ENCODE measurements around the gene GEMIN7.

Gene GEMIN7

DNA sequence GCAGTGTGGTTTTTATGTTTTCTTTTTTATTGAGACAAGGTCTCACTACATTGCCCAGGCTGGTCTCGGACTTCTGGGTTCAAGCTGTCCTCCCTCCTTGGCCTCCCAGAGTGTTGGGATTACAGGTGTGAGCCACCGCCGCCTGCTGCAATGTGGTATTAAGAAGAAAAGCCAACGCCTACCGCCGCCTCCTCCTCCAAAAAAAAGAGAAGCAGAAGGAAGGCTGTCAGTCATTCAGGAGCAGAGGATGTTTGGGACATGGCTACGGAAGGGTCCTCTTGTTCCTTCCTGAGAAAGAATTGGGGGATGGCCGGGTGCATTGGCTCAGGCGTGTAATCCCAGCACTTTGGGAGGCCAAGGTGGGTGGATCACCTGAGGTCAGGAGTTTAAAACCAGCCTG lies 15.1 kb downstream of the GEMIN7 start:
- Histone ChIP-seq H3K9me3 (ENCODE audit: control insufficient read depth, low read depth, low read length) (no peaks in the 10 kb centered on the region), H3K9ac (ENCODE audit: low read length) (peak overlapping the region; percentile 97), H3K4me1 (ENCODE audit: control insufficient read depth, low read depth, low read length) (peaks cover 8% of the 10 kb centered on the region), H3K27ac (ENCODE audit: low read length) (no peak overlapping the region), H3K4me3 (ENCODE audit: low read length) (peak overlapping the region; percentile 85), H3K36me3 (ENCODE audit: control insufficient read depth, low read depth, low read length) (peaks cover 4% of the 10 kb centered on the region), H3K27me3 (ENCODE audit: control insufficient read depth, insufficient read depth, low read length) (no peaks in the 10 kb centered on the region)

DNA sequence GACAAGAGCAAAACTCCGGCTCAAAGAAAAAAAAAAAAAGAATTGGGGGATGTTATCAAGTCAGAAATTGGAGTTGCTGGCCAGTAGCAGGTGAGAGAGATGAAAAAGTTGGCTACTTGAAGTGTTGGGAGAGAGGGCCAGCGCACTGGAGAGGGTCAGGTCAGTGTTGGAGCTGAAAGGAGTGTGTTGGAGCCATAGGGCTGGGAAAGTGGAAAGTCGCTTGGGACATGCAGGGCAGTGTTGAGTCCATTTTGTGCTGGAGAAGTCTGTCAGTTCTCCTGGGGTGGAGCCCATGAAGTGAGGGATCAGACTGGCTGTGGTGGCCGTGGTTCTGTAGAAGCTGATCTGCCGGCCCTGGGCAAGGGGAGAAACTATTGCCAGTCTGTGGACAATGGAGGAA lies 15.6 kb downstream of the GEMIN7 start:
- Histone ChIP-seq H3K4me1 (ENCODE audit: control insufficient read depth, low read depth, low read length) (peaks cover 8% of the 10 kb centered on the region), H3K36me3 (ENCODE audit: control insufficient read depth, low read depth, low read length) (peaks cover 4% of the 10 kb centered on the region), H3K9ac (ENCODE audit: low read length) (no peak overlapping the region), H3K9me3 (ENCODE audit: control insufficient read depth, low read depth, low read length) (no peaks in the 10 kb centered on the region), H3K27ac (ENCODE audit: low read length) (no peak overlapping the region), H3K27me3 (ENCODE audit: control insufficient read depth, insufficient read depth, low read length) (no peaks in the 10 kb centered on the region), H3K4me3 (ENCODE audit: low read length) (peak overlapping the region; percentile 85)

DNA sequence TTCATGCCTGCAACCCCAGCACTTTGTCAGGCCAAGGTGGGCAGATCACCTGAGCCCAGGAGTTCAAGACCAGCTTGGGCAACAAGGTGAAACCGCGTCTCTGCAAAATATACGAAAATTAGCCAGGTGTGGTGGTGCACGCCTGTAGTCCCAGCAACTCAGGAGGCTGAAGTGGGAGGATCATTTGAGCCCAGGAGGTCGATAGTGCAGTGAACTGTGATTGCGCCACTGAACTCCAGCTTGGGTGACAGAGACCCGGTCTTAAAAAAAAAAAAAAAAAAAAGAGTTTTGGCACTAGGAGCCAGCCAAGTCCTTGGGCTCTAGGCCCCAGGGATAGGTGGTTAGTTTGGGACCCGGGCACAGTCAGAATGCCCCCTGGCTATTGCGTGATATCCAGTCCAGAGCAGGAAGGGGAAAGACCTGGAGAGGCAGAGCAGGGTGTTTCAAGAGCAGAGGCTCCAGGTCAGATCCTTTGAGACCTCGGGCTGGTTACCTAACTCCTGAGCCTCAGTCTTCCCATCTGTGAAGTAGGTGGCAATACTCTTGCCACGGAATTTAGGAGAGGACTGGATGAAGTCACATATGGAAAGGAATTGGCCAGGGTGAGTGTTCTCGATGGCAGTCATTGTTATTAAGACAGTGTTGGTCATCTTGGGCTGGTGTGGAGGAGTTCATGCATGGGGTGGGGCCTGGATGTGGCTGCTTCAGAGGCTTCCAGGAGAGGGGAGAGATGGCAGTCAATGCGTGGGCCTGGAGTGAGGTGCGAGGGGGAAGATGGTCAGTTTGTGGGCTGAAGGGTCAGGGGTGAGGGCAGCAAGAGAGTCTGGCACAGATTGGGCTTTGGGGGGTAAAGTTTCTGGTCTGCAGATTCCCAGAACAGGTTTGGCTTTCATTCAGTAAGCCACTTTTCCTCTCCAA lies 16.7 kb downstream of the GEMIN7 start:
- Histone ChIP-seq H3K9ac (ENCODE audit: low read length) (no peak overlapping the region), H3K4me3 (ENCODE audit: low read length) (no peak overlapping the region), H3K9me3 (ENCODE audit: control insufficient read depth, low read depth, low read length) (no peaks in the 10 kb centered on the region), H3K27ac (ENCODE audit: low read length) (no peak overlapping the region), H3K27me3 (ENCODE audit: control insufficient read depth, insufficient read depth, low read length) (no peaks in the 10 kb centered on the region), H3K36me3 (ENCODE audit: control insufficient read depth, low read depth, low read length) (no peaks in the 10 kb centered on the region), H3K4me1 (ENCODE audit: control insufficient read depth, low read depth, low read length) (peaks cover 7% of the 10 kb centered on the region)

DNA sequence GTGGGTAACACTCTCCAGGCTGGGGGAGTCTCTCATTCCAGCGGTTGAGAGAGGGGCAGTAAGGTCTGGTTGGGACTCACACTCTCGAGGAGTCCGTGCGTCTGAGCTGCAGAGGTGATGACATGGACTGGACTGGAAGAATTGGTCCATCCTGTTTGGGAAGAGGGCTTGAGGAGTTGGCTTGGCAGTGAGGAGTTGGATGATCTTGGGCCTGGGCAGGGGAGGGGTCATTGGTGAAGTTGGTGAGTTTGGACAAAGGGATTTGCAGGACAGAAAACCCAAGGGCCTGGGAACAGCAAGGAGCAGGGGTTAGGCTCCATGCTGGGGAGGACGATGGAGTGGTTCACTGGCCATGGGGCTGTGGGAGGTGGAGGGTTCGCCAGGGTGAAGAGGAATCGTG lies 17.6 kb downstream of the GEMIN7 start:
- Histone ChIP-seq H3K4me1 (ENCODE audit: control insufficient read depth, low read depth, low read length) (peaks cover 7% of the 10 kb centered on the region), H3K27ac (ENCODE audit: low read length) (no peak overlapping the region), H3K36me3 (ENCODE audit: control insufficient read depth, low read depth, low read length) (no peaks in the 10 kb centered on the region), H3K9ac (ENCODE audit: low read length) (no peak overlapping the region), H3K4me3 (ENCODE audit: low read length) (no peak overlapping the region), H3K27me3 (ENCODE audit: control insufficient read depth, insufficient read depth, low read length) (no peaks in the 10 kb centered on the region), H3K9me3 (ENCODE audit: control insufficient read depth, low read depth, low read length) (no peaks in the 10 kb centered on the region)

DNA sequence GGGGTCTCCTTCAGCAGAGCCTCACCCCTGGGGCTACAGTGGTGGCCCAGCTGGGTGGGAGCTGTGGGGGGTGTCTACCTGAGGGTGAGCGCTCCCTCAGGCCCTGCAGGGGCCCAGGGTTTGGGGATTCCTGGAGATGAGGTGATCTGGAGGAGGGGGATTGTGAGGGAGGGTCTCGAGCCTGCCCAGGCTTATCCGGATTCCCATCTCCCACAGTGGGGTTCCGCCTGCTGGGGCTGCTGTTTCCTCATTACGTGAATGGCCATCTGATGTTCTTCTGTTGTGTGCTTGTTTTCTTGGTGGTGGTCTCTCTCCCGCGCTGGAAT lies 18.4 kb downstream of the GEMIN7 start:
- H3K4me1 ChIP-seq (ENCODE audit: control insufficient read depth, low read depth, low read length), result peaks cover 7% of the 10 kb centered on the region
- H3K4me3 ChIP-seq (ENCODE audit: low read length), result no peak overlapping the region
- no peak overlapping the region for H3K27ac ChIP-seq (ENCODE audit: low read length)

DNA sequence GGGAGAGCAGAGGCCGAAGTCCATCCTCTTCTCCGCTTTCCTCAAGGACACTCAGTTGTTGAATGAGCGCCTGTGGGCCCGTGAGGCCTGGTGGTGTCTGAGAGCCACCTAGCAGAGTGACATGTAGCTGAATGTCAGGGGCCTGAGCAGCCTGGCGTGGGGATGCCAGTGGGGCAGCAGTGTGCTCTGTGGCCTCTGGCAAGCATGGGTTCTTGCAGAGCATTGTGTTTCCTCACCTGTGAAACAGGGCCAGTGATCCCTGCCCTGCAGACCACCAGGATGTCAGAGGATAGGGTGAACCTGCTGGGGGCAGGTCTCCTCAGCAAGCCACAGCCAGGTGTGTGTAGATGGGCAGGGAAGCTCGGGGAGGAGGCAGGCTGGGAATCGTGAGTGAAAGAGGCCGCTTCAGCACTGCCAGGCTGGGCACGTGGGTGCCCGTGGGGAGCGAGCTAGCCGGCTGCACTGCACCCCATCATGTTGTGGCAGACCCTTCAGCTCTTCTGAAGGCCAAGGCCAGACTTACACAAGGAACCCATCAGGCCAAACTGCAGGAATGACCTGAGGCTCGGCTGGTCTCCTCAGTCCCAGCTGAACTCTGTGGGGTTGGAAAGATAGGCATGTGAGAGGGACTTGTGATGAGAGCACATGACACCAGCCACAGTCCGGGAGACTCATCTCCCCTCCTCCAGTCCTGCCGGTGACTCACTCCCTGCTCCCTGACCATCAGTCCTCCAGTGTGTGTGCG lies 18.9 kb downstream of the GEMIN7 start:
- H3K36me3 ChIP-seq (ENCODE audit: control insufficient read depth, low read depth, low read length), result no peaks in the 10 kb centered on the region
- no peak overlapping the region for H3K9ac ChIP-seq (ENCODE audit: low read length)
- no peaks in the 10 kb centered on the region for H3K27me3 ChIP-seq (ENCODE audit: control insufficient read depth, insufficient read depth, low read length)
- no peaks in the 10 kb centered on the region for H3K9me3 ChIP-seq (ENCODE audit: control insufficient read depth, low read depth, low read length)
- H3K4me3 ChIP-seq (ENCODE audit: low read length), result no peak overlapping the region
- H3K4me1 ChIP-seq (ENCODE audit: control insufficient read depth, low read depth, low read length), result peaks cover 7% of the 10 kb centered on the region
- H3K27ac ChIP-seq (ENCODE audit: low read length), result no peak overlapping the region

More for the DNA sequence above, 18.4 kb downstream of the GEMIN7 start:
- H3K9ac ChIP-seq (ENCODE audit: low read length), result no peak overlapping the region
- no peaks in the 10 kb centered on the region for H3K9me3 ChIP-seq (ENCODE audit: control insufficient read depth, low read depth, low read length)
- H3K36me3 ChIP-seq (ENCODE audit: control insufficient read depth, low read depth, low read length), result no peaks in the 10 kb centered on the region
- no peaks in the 10 kb centered on the region for H3K27me3 ChIP-seq (ENCODE audit: control insufficient read depth, insufficient read depth, low read length)

DNA sequence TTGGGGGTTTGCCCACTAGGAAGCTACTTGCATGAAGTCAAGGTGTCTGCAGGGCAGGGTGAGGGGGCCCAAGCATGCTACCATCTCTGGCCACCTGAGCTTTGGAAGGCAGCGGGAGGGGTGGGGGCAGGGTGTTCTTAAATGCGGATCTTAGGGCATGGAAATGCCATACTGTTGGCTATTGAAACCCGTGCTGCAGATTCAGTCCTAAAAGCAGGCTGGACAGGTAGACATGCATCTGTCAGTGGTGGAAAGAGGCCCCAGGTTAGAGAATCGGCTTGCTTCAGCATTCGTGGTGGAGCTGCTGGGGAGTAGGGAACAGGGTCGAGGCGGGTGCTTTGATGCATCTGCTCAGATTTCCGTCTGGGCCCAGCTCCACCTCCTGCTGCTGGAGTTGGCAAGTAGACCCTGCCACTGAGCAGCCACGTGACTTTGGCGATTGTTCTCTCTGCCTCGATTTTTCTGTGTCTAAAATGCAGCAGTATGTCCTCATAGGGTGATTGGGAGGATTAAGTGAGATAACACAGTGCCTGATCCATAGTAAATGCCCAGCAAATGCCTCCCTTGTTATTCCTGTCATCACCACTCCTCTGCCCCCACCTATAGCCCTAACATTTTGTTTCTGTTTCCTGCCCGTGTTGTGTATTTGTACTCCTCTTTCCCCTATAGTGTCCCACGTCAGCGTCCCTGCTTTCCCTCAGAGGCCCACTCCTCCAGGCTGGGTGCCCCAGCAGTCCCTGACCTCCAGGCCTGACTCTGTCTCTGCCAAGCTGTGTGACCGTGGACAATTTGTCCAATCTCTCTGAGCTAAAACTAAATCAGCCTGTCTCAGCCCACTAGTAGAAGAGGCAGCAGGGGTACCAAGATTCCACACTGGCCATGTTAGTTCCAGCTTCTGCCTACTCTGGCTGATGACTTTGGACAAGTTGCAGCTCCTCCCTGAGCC lies 19.7 kb downstream of the GEMIN7 start:
- Histone ChIP-seq H3K27ac (ENCODE audit: low read length) (no peak overlapping the region), H3K4me3 (ENCODE audit: low read length) (no peak overlapping the region), H3K9ac (ENCODE audit: low read length) (no peak overlapping the region), H3K9me3 (ENCODE audit: control insufficient read depth, low read depth, low read length) (no peaks in the 10 kb centered on the region), H3K4me1 (ENCODE audit: control insufficient read depth, low read depth, low read length) (peaks cover 7% of the 10 kb centered on the region), H3K36me3 (ENCODE audit: control insufficient read depth, low read depth, low read length) (no peaks in the 10 kb centered on the region), H3K27me3 (ENCODE audit: control insufficient read depth, insufficient read depth, low read length) (no peaks in the 10 kb centered on the region)

DNA sequence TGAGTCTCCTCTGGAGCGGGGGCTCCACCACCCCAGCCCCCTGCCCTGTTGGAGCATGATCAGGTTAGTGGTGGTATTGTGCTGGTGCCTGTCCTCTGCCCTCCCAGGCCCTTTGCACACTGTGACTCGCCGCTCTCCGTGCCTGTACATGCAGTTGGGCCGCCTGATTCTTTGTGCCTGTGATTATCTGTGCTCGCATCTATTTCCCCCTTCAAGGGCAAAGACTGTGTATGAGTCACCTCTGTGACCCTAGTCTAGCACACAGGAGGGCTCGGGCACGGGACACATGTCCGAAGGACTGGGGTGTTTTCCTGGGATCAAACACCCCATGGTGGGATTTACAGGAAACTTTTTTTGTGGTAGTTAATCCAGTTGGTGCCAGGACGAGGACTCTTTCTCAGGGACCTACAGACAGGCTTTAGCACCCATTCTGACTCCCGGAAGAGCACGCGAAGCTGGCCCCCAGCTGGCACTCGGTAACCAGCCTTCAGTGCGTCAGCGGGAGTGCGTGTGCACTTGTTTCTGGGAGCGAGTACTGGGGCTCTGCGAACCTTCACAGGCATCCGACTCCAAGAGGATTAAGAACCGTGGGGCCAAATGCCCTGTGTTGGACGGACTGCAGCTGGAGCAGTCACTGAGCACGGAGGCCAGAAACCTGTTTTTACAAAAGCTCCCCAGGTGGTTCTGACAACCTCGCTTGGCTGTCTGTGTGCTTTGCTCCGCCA lies 20.6 kb downstream of the GEMIN7 start:
- Histone ChIP-seq H3K4me3 (ENCODE audit: low read length) (no peak overlapping the region), H3K9ac (ENCODE audit: low read length) (no peak overlapping the region), H3K9me3 (ENCODE audit: control insufficient read depth, low read depth, low read length) (no peaks in the 10 kb centered on the region), H3K4me1 (ENCODE audit: control insufficient read depth, low read depth, low read length) (peaks cover 9% of the 10 kb centered on the region), H3K27me3 (ENCODE audit: control insufficient read depth, insufficient read depth, low read length) (no peaks in the 10 kb centered on the region), H3K36me3 (ENCODE audit: control insufficient read depth, low read depth, low read length) (no peaks in the 10 kb centered on the region), H3K27ac (ENCODE audit: low read length) (no peak overlapping the region)

DNA sequence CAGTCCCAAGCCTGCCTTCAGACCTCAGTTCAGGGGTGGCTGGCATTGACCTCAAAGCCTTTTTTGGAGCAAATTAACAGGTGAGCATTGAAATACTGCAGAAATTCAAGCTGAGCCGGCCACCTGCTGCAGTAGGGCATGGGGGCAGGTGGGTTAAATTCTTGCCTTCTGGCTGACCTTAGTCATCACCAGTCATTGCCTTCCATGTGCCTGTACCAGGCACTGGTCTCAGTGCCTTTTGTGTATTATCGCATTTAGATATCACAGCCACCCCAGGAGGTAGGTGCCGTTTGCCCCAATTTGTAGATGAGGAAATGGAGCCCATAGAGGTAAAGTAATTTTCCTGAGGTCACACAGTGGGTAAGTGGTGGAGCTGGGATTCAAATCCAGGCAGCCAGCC lies 21.1 kb downstream of the GEMIN7 start:
- H3K9me3 ChIP-seq (ENCODE audit: control insufficient read depth, low read depth, low read length), result no peaks in the 10 kb centered on the region
- no peak overlapping the region for H3K4me3 ChIP-seq (ENCODE audit: low read length)
- no peak overlapping the region for H3K9ac ChIP-seq (ENCODE audit: low read length)
- H3K27me3 ChIP-seq (ENCODE audit: control insufficient read depth, insufficient read depth, low read length), result no peaks in the 10 kb centered on the region
- no peaks in the 10 kb centered on the region for H3K36me3 ChIP-seq (ENCODE audit: control insufficient read depth, low read depth, low read length)
- H3K4me1 ChIP-seq (ENCODE audit: control insufficient read depth, low read depth, low read length), result peaks cover 9% of the 10 kb centered on the region
- no peak overlapping the region for H3K27ac ChIP-seq (ENCODE audit: low read length)

DNA sequence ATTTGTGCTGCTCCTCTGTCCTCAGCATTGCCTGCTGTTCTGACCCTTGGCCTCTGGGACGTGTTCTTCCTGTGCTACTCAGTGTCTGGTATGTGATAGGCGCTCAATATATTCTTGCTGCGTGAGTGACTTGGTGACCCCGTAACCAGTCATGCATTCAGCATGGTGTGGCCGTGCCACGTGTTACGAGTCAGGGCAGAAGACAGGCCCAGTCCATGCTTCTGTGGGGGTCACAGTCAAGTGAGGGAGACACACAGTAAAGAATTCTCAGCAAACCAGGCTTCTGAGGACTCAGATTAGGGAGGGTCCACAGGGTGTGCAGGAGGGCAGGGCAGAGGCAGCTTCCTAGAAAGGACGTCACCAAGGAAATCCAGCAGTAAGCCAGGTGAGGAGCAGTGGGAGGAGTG lies 21.8 kb downstream of the GEMIN7 start:
- H3K9ac ChIP-seq (ENCODE audit: low read length), result no peak overlapping the region
- no peak overlapping the region for H3K4me3 ChIP-seq (ENCODE audit: low read length)
- H3K36me3 ChIP-seq (ENCODE audit: control insufficient read depth, low read depth, low read length), result no peaks in the 10 kb centered on the region
- peaks cover 9% of the 10 kb centered on the region for H3K4me1 ChIP-seq (ENCODE audit: control insufficient read depth, low read depth, low read length)
- no peaks in the 10 kb centered on the region for H3K27me3 ChIP-seq (ENCODE audit: control insufficient read depth, insufficient read depth, low read length)
- no peak overlapping the region for H3K27ac ChIP-seq (ENCODE audit: low read length)
- no peaks in the 10 kb centered on the region for H3K9me3 ChIP-seq (ENCODE audit: control insufficient read depth, low read depth, low read length)

DNA sequence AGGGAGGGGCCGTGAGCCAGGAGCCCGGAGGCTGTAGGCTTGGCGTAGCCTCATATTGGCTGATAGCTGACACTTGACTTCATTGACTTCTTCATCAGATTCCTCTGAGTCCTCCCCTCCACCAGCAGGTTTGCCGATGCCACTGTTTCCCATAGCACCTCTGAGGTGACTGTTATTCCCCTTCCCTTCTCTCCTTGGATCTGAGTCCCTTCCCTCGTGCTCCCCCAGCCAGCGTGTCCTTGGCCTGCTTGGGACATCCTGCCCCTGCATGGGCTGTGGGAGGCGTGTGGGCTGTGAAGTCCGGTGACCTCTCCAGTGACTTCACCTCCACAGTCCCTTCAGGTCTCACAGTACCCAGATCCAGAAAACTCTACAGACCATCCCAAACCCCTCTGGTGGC lies 22.7 kb downstream of the GEMIN7 start:
- Histone ChIP-seq H3K27ac (ENCODE audit: low read length) (no peak overlapping the region), H3K9ac (ENCODE audit: low read length) (no peak overlapping the region), H3K4me3 (ENCODE audit: low read length) (no peak overlapping the region), H3K9me3 (ENCODE audit: control insufficient read depth, low read depth, low read length) (no peaks in the 10 kb centered on the region), H3K4me1 (ENCODE audit: control insufficient read depth, low read depth, low read length) (peaks cover 9% of the 10 kb centered on the region), H3K27me3 (ENCODE audit: control insufficient read depth, insufficient read depth, low read length) (no peaks in the 10 kb centered on the region), H3K36me3 (ENCODE audit: control insufficient read depth, low read depth, low read length) (no peaks in the 10 kb centered on the region)

Data from iPS-18a (cell line).